Measurements from ENCODE around the gene ARFGAP2. TPM values are rescaled to one million over a fixed set of nuclear protein-coding genes. Genes with fewer than 3 reads are reported as not detected.

The ARFGAP2 gene
- total and polyA plus RNA-seq, 9 of the 15 experiments (the other 6 are each of a cell fraction or from before 2014, with no cell fraction given), result 29.1 to 140 (median 90.1) TPM

DNA sequence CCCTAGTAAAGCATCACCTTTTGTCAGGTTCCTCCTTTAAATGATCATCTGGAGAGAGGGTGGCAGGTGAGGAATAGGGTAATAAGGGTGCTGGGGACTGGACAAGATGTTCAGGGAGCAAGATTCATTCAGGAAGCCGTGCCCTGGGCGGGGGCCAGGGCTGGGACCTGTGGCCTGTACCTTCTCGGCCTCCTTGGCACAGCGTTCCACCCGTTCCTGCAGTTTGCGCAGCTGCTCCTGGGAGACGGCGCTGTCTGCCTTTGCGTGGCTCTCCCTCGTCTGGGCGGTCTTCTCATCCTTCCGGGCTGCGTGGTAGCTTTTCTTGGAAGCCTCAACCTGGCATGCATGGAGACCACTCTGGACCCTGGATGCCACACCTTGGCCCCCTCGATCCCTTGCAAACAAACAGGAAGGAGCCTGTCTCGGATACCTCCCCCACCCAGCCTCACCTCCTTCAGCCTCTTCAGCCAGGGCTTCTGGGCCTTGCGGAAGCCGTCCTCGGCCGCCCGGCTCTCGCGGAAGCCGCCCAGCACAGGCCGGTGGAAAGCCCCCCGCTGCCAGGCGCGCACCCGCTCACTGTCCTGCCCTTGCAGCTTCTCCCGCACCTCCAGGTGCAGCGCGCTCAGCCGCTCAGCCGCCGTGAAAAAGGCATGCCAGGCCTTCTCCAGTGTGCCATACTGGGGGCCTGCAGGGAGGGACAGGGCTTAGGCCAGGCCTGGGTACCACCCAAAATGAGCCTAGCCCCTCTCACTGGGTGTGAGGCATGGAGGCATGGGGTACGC, 3.5 kb upstream of the ARFGAP2 start (continued):
- TF ChIP-seq, protein P1, sequence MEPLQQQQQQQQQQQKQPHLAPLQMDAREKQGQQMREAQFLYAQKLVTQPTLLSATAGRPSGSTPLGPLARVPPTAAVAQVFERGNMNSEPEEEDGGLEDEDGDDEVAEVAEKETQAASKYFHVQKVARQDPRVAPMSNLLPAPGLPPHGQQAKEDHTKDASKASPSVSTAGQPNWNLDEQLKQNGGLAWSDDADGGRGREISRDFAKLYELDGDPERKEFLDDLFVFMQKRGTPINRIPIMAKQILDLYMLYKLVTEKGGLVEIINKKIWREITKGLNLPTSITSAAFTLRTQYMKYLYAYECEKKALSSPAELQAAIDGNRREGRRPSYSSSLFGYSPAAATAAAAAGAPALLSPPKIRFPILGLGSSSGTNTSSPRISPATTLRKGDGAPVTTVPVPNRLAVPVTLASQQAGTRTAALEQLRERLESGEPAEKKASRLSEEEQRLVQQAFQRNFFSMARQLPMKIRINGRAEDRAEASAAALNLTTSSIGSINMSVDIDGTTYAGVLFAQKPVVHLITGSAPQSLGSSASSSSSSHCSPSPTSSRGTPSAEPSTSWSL (CRISPR knock-in tag; IDR thresholded peaks at IDR 0.05; ENCODE audit: borderline replicate concordance), result no peak
- TF ChIP-seq, protein P2, sequence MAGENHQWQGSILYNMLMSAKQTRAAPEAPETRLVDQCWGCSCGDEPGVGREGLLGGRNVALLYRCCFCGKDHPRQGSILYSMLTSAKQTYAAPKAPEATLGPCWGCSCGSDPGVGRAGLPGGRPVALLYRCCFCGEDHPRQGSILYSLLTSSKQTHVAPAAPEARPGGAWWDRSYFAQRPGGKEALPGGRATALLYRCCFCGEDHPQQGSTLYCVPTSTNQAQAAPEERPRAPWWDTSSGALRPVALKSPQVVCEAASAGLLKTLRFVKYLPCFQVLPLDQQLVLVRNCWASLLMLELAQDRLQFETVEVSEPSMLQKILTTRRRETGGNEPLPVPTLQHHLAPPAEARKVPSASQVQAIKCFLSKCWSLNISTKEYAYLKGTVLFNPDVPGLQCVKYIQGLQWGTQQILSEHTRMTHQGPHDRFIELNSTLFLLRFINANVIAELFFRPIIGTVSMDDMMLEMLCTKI (IDR thresholded peaks at IDR 0.05; ENCODE audit: partially characterized antibody), result no peak
- TF ChIP-seq ZNF324 (CRISPR knock-in tag; IDR thresholded peaks at IDR 0.05) (no peak), EGR1 (conservative IDR thresholded peaks at IDR 0.05) (no peak), PTTG1 (tag; IDR thresholded peaks at IDR 0.05; ENCODE audit: low read depth) (no peak), FOSL1 (tag; conservative IDR thresholded peaks at IDR 0.05) (no peak), HNRNPH1 (optimal IDR thresholded peaks at IDR 0.05; ENCODE audit: low read depth, low read length) (no peak)
